Kidney (tissue), 22 donors: ENCODE measurements around the gene CT45A3. TPM values are rescaled to one million over a fixed set of nuclear protein-coding genes. Genes with fewer than 3 reads are reported as not detected.
"Not testable (repeated sequence)": the region's sequence is repeated elsewhere in the genome, so short reads cannot be mapped to it uniquely, and the experiment has no call there.

Experiments used
- DNase-seq, 5 donors: peaks; one replicate each; pipeline ENCODE4 v3.0.0-alpha.2; 2013 to 2020
- FAIRE-seq: peaks from 2 replicates; lab custom pipeline; 2012; peaks lifted over from hg19 to GRCh38; lab: Jason Lieb, UNC
- H3K27ac ChIP-seq, 2 donors: one replicate each; pipeline ENCODE4 v1.7.0; 2013; ENCODE audit warnings: low read depth in 2 of 2, low read length in 2 of 2, inconsistent platforms in 1 of 2
- H3K27me3 ChIP-seq: one replicate; pipeline ENCODE4 v1.7.1; 2013; ENCODE audit warnings: low read length, inconsistent platforms; ENCODE audit not compliant: control insufficient read depth, insufficient read depth
- H3K36me3 ChIP-seq, 3 donors: one replicate each; pipeline versions ENCODE4 v1.7.0 to v1.7.1; 2013; ENCODE audit warnings: low read length in 3 of 3, control low read depth in 1 of 3, inconsistent platforms in 1 of 3; ENCODE audit not compliant: insufficient read depth in 3 of 3, control insufficient read depth in 2 of 3
- H3K4me1 ChIP-seq, 3 donors: one replicate each; pipeline versions ENCODE4 v1.7.0 to v1.7.1; 2013; ENCODE audit warnings: low read length in 3 of 3, inconsistent platforms in 1 of 3, low read depth in 1 of 3; ENCODE audit not compliant: control insufficient read depth in 2 of 3, insufficient read depth in 2 of 3
- H3K4me3 ChIP-seq, 3 donors: one replicate each; pipeline versions ENCODE4 v1.7.0 to v1.8.1; 2013; ENCODE audit warnings: low read length in 3 of 3, control low read depth in 1 of 3, inconsistent platforms in 1 of 3
- H3K9ac ChIP-seq, 3 donors: one replicate each; pipeline versions ENCODE4 v1.7.0 to v1.7.1; 2013; ENCODE audit warnings: low read length in 3 of 3, control low read depth in 1 of 3, inconsistent platforms in 1 of 3
- H3K9me3 ChIP-seq, 3 donors: one replicate each; pipeline versions ENCODE4 v1.7.0 to v1.7.1; 2013; ENCODE audit warnings: low read length in 3 of 3, control low read depth in 1 of 3, inconsistent platforms in 1 of 3; ENCODE audit not compliant: control insufficient read depth in 2 of 3, insufficient read depth in 1 of 3
- CTCF ChIP-seq: IDR thresholded peaks from 3 replicates; pipeline ENCODE4 v1.5.1; 2012; ENCODE audit warnings: mild to moderate bottlenecking, moderate library complexity, borderline replicate concordance; ENCODE audit not compliant: insufficient read depth; ENCODE audit errors: extremely low read depth
- intact Hi-C: fragments of 100-400 bp; cut with DNase I; formaldehyde crosslinking; loops from one replicate; pipeline ENCODE4 v1.11.1; 2022
- long read RNA-seq, 10 donors: library from polyadenylated mRNA in 1 of 10; unstranded in 1 of 10; transcript quantifications; one replicate each; pipeline ENCODE4 v2.0.0 and lab custom pipeline, GENCODE V29; 2021 to 2026
- polyA plus RNA-seq: library from polyadenylated mRNA; stranded (reverse); fragments of 350-450 nt; fragmentation: Illumina TruSeq; extraction: RNeasy Lipid Tissue Mini Kit (QIAGEN cat#74804); gene quantifications from one replicate; pipeline ENCODE4 v1.2.3, GENCODE V29; 2014; ENCODE audit warnings: low read depth, low replicate concordance; ENCODE audit not compliant: insufficient read depth
- total RNA-seq: library from RNA; stranded (reverse); fragmentation: NEBNext Ultra II Directional; extraction: Animal tissue kit (Norgen Biotek cat#: 25700); gene quantifications from one replicate; pipeline ENCODE4 v1.2.1, GENCODE V29; 2021
- donor health status: control.
- donor health status: control.
- donor health status: control.
- donor health status: control.
- donor health status: control.
- donor health status: DM: yes; HTN: yes; CAD: no.
- donor health status: Normal renal cell carcinoma (clear cell type).

Gene CT45A3, protein sequence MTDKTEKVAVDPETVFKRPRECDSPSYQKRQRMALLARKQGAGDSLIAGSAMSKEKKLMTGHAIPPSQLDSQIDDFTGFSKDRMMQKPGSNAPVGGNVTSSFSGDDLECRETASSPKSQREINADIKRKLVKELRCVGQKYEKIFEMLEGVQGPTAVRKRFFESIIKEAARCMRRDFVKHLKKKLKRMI
- total RNA-seq (not detected), polyA plus RNA-seq (not detected)
- long read RNA-seq, donor 1: 0 reads
- long read RNA-seq, donor 2: 0 reads
- long read RNA-seq, donor 3: 0 reads
- long read RNA-seq, donor 4: 0 reads
- long read RNA-seq, donor 5: 0 reads
- long read RNA-seq, donor 6: 0 reads
- long read RNA-seq, donor 7: 0 reads
- long read RNA-seq, donor 8: 0 reads
- long read RNA-seq, donor 9: 0 reads
- long read RNA-seq, donor 10: 0 reads

GRCh38 chrX:135768091-135768490, at the start of gene CT45A3:
Gene CT45A3 (minus strand): TSS chrX:135768191. CDS start chrX:135764444, 3,747 bp downstream.
- H3K36me3 ChIP-seq, H3K4me3 ChIP-seq, FAIRE-seq, H3K9ac ChIP-seq, H3K27ac ChIP-seq, H3K27me3 ChIP-seq, H3K9me3 ChIP-seq, DNase-seq, H3K4me1 ChIP-seq, intact Hi-C loops: not testable (repeated sequence)

- H3K27me3 ChIP-seq, H3K9me3 ChIP-seq, H3K27ac ChIP-seq, H3K4me1 ChIP-seq, H3K36me3 ChIP-seq, intact Hi-C loops, H3K9ac ChIP-seq, FAIRE-seq, H3K4me3 ChIP-seq, DNase-seq: not testable (repeated sequence)
Observed at GRCh38 chrX:135802687-135803086, 34.7 kb upstream of the CT45A3 start, which contains the start of gene CT45A6. Gene CT45A6 (minus strand): TSS chrX:135802787. CDS start chrX:135798993, 3,794 bp downstream.

- FAIRE-seq, H3K4me3 ChIP-seq, H3K27ac ChIP-seq, intact Hi-C loops, H3K4me1 ChIP-seq, H3K9ac ChIP-seq, H3K9me3 ChIP-seq, H3K36me3 ChIP-seq, H3K27me3 ChIP-seq, DNase-seq: not testable (repeated sequence)
Observed at GRCh38 chrX:135785403-135785802, 17.4 kb upstream of the CT45A3 start, which contains the start of gene CT45A5. Gene CT45A5 (minus strand): TSS chrX:135785503. CDS start chrX:135781729, 3,774 bp downstream.

- H3K4me1 ChIP-seq, H3K9ac ChIP-seq, H3K36me3 ChIP-seq, H3K9me3 ChIP-seq, H3K4me3 ChIP-seq, intact Hi-C loops, H3K27ac ChIP-seq, FAIRE-seq, H3K27me3 ChIP-seq: not testable (repeated sequence)
- DNase-seq: peak in 1 of 5 donors; percentile 5
Observed at GRCh38 chrX:135744739-135745138, 23.3 kb downstream of the CT45A3 start.

- Histone ChIP-seq H3K9me3 (no peaks in the 10 kb centered on the region), H3K27ac (no peak overlapping the region), H3K36me3 (no peaks in the 10 kb centered on the region), H3K9ac (no peak overlapping the region), H3K4me3 (no peak overlapping the region), H3K4me1 (no peaks in the 10 kb centered on the region), H3K27me3 (no peaks in the 10 kb centered on the region)
- intact Hi-C loops: no loop called here
- DNase-seq (peak in 1 of 5 donors; percentile 41), FAIRE-seq (no peak)
- TF ChIP-seq CTCF: no peak
Observed at GRCh38 chrX:135741192-135741715, 26.7 kb downstream of the CT45A3 start.
